GM12892 (cell line): Measurements from ENCODE around the gene ELP4.

ENCODE experiments used
- POLR2A ChIP-seq: IDR thresholded peaks from 2 replicates; pipeline ENCODE4 v1.6.1; 2011; ENCODE audit warnings: low read depth, low read length, control low read depth
- POLR2AphosphoS5 ChIP-seq: IDR thresholded peaks from 2 replicates; pipeline ENCODE4 v1.6.1; 2011; ENCODE audit warnings: low read depth, low read length, control low read depth

GRCh38 chr11:31712851-31713250 lies 203.3 kb downstream of the ELP4 start:
- TF ChIP-seq POLR2AphosphoS5 (no peak), POLR2A (no peak)
